Measurements from ENCODE around the gene PCSK2. TPM values are rescaled to one million over a fixed set of nuclear protein-coding genes. Genes with fewer than 3 reads are reported as not detected.

PCSK2 gene
- total and polyA plus RNA-seq, 2 of the 8 experiments (the other 6 are each of a cell fraction or from before 2014, with no cell fraction given): 1.9 to 4.2 TPM

- TF ChIP-seq EZH2 (IDR thresholded peaks at IDR 0.05; ENCODE audit: low read depth, low read length, severe bottlenecking) (no peak), GABPA (IDR thresholded peaks at IDR 0.05; ENCODE audit: borderline replicate concordance, insufficient read depth, low read length) (no peak), SAP30 (IDR thresholded peaks at IDR 0.05; ENCODE audit: insufficient read depth, insufficient replicate concordance, low read length) (no peak), POLR2A (IDR thresholded peaks at IDR 0.05; ENCODE audit: control extremely low read depth in 1 of 2, low read depth in 2 of 2, low read length in 2 of 2) (no peak), EGR1 (IDR thresholded peaks at IDR 0.05; ENCODE audit: borderline replicate concordance, low read depth, low read length) (no peak), ATF3 (IDR thresholded peaks at IDR 0.05; ENCODE audit: insufficient read depth, low read depth, low read length) (no peak), ATF2 (IDR thresholded peaks at IDR 0.05; ENCODE audit: low read length) (no peak)
Observed at GRCh38 chr20:17469246-17470030, 242.6 kb downstream of the PCSK2 start (continued).

Measured in H1 (cell line).